ENCODE data around the gene TUG1. TPM values are rescaled to one million over a fixed set of nuclear protein-coding genes. Genes with fewer than 3 reads are reported as not detected.

Gene TUG1
- total RNA-seq, 1 experiment from 2014 or later = 122 TPM

- intact Hi-C loops (cut with micrococcal nuclease; ENCODE audit: unreplicated experiment) = no loop called here
- H3K4me1 Mint-ChIP-seq (ENCODE audit: low read depth, unreplicated experiment) = no peaks in the 10 kb centered on the region
- TF ChIP-seq CTCF (IDR thresholded peaks at IDR 0.05; ENCODE audit: unreplicated experiment) = no peak
- DNase-seq = no peak
- H3K27ac Mint-ChIP-seq (ENCODE audit: unreplicated experiment) = no peak overlapping the region
- H3K9me3 Mint-ChIP-seq (ENCODE audit: low read depth, unreplicated experiment) = no peaks in the 10 kb centered on the region
- CTCF ChIA-PET = interaction anchor here (0.5 kb wide), 1 partner anchor 293 kb away, joined by 11 read pairs; no protein-coding TSS in a partner anchor
- H3K27me3 Mint-ChIP-seq (ENCODE audit: unreplicated experiment) = no peaks in the 10 kb centered on the region
- BruUV-seq (replicated peaks) = no TSS peak
- no peak overlapping the region for H3K4me3 Mint-ChIP-seq (ENCODE audit: low read depth, unreplicated experiment)
- peaks cover 44% of the 10 kb centered on the region for H3K36me3 Mint-ChIP-seq (ENCODE audit: insufficient read depth, unreplicated experiment)
Observed at GRCh38 chr22:30927806-30928205, 41.3 kb upstream of the TUG1 start.

- no peaks in the 10 kb centered on the region for H3K4me1 Mint-ChIP-seq (ENCODE audit: low read depth, unreplicated experiment)
- no TSS peak for BruUV-seq (replicated peaks)
- no peak overlapping the region for H3K27ac Mint-ChIP-seq (ENCODE audit: unreplicated experiment)
- H3K9me3 Mint-ChIP-seq (ENCODE audit: low read depth, unreplicated experiment) = no peaks in the 10 kb centered on the region
- CTCF ChIA-PET = interaction anchor here (0.5 kb wide), 1 partner anchor 293 kb away, joined by 11 read pairs; no protein-coding TSS in a partner anchor
- peaks cover 43% of the 10 kb centered on the region for H3K36me3 Mint-ChIP-seq (ENCODE audit: insufficient read depth, unreplicated experiment)
- no peaks in the 10 kb centered on the region for H3K27me3 Mint-ChIP-seq (ENCODE audit: unreplicated experiment)
- DNase-seq = no peak
- no peak for TF ChIP-seq CTCF (IDR thresholded peaks at IDR 0.05; ENCODE audit: unreplicated experiment)
- intact Hi-C loops (cut with micrococcal nuclease; ENCODE audit: unreplicated experiment) = no loop called here
- no peak overlapping the region for H3K4me3 Mint-ChIP-seq (ENCODE audit: low read depth, unreplicated experiment)
Observed at GRCh38 chr22:30928401-30928800, 40.7 kb upstream of the TUG1 start.

- H3K36me3 Mint-ChIP-seq (ENCODE audit: insufficient read depth, unreplicated experiment) = peaks cover 54% of the 10 kb centered on the region
- H3K27me3 Mint-ChIP-seq (ENCODE audit: unreplicated experiment) = no peaks in the 10 kb centered on the region
- intact Hi-C loops (cut with micrococcal nuclease; ENCODE audit: unreplicated experiment) = no loop called here
- BruUV-seq (replicated peaks) = no TSS peak
- no peak for DNase-seq
- H3K27ac Mint-ChIP-seq (ENCODE audit: unreplicated experiment) = no peak overlapping the region
- no peaks in the 10 kb centered on the region for H3K4me1 Mint-ChIP-seq (ENCODE audit: low read depth, unreplicated experiment)
- TF ChIP-seq CTCF (IDR thresholded peaks at IDR 0.05; ENCODE audit: unreplicated experiment) = no peak
- H3K9me3 Mint-ChIP-seq (ENCODE audit: low read depth, unreplicated experiment) = no peaks in the 10 kb centered on the region
- H3K4me3 Mint-ChIP-seq (ENCODE audit: low read depth, unreplicated experiment) = no peak overlapping the region
- CTCF ChIA-PET = interaction anchor here (0.5 to 0.8 kb wide), 2 partner anchors 40 to 41 kb away, joined by 3 read pairs; no protein-coding TSS in a partner anchor
Observed at GRCh38 chr22:30930228-30930627, 38.8 kb upstream of the TUG1 start.

DNA sequence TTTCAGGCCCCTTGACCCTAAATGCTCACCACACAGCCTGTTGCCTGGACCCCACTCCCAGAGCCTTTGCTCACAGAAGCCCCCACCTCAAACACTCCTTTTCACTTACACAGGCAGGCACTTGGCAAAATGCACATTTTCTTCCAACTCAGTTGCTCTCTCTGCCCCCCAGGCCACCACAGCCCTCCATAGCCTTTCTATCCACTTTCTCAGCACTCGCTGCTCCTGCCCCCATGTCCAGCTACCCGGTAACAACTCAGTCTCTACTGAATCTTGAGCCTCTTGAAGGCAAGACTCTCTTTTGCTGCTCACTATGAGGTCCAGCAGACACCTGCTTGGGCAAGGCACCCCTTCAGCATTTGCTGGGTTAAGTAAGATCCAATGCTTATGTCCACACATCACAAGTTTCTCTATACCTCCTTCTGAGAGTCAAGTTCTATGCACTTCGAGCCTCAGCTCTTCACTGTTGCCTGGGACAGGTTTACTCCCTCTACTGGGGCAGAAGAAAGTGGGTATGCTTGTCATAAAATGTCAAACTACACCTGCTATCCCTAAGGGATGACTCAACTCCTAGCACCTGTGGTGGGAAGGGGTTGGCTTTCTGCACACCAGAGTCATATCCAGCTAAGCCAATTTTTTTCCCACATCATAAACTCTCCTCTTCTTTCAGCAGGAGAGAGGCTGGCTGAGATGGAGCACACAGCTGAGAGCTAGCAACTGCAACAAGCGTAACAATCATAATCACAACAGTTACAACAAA, 37.3 kb upstream of the TUG1 start:
- no TSS peak for BruUV-seq (replicated peaks)
- Mint-ChIP-seq H3K9me3 (ENCODE audit: low read depth, unreplicated experiment) (no peaks in the 10 kb centered on the region), H3K4me3 (ENCODE audit: low read depth, unreplicated experiment) (no peak overlapping the region), H3K27me3 (ENCODE audit: unreplicated experiment) (no peaks in the 10 kb centered on the region), H3K36me3 (ENCODE audit: insufficient read depth, unreplicated experiment) (peaks cover 55% of the 10 kb centered on the region), H3K4me1 (ENCODE audit: low read depth, unreplicated experiment) (no peaks in the 10 kb centered on the region), H3K27ac (ENCODE audit: unreplicated experiment) (no peak overlapping the region)
- intact Hi-C loops (cut with micrococcal nuclease; ENCODE audit: unreplicated experiment) = no loop called here
- CTCF ChIA-PET = no interaction called here
- TF ChIP-seq CTCF (IDR thresholded peaks at IDR 0.05; ENCODE audit: unreplicated experiment) = no peak
- DNase-seq = no peak
